Gastrocnemius medialis (tissue), 4 donors: ENCODE data around the gene STRADA.

Experiments used
- POLR2A ChIP-seq, 2 donors: fragments of 450-650 bp; IDR thresholded peaks; one replicate each; pipeline ENCODE4 v1.6.1; 2017; ENCODE audit warnings: antibody characterized with exemption in 2 of 2, mild to moderate bottlenecking in 2 of 2, moderate library complexity in 2 of 2
- TF ChIP-seq, protein P1 (sequence below), 5 experiments: fragments of 450-650 bp in 3 of 5; fragments of 200-600 bp in 2 of 5; sonication (generic) in 2 of 5; IDR thresholded peaks in 4 of 5; conservative IDR thresholded peaks in 1 of 5; 1 replicate in 4 of 5; 2 replicates in 1 of 5; pipeline ENCODE4 v1.5.1; 2016 to 2019; ENCODE audit warnings: antibody characterized with exemption in 5 of 5, mild to moderate bottlenecking in 3 of 5, moderate library complexity in 3 of 5

DNA sequence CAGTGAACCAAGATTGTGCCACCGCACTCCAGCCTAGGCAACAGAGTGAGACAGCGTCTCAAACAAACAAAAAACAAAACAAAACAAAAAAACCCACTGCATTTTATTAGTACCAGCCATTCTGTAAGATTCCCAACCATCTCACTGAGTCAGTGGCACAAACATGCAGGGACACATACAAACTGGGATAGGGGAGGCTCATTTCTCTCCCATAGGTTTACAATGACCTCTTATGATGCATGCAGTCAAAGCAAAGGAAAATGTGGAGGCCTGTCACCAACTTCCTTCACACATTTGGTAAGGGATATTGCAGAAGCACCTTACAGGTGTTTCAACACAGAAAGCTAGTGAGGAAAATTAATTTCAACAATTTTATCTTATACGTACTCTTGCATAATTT, 12.4 kb upstream of the STRADA start:
- TF ChIP-seq, protein P1, sequence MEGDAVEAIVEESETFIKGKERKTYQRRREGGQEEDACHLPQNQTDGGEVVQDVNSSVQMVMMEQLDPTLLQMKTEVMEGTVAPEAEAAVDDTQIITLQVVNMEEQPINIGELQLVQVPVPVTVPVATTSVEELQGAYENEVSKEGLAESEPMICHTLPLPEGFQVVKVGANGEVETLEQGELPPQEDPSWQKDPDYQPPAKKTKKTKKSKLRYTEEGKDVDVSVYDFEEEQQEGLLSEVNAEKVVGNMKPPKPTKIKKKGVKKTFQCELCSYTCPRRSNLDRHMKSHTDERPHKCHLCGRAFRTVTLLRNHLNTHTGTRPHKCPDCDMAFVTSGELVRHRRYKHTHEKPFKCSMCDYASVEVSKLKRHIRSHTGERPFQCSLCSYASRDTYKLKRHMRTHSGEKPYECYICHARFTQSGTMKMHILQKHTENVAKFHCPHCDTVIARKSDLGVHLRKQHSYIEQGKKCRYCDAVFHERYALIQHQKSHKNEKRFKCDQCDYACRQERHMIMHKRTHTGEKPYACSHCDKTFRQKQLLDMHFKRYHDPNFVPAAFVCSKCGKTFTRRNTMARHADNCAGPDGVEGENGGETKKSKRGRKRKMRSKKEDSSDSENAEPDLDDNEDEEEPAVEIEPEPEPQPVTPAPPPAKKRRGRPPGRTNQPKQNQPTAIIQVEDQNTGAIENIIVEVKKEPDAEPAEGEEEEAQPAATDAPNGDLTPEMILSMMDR (IDR thresholded peaks at IDR 0.05 in 4 of 5, conservative IDR thresholded peaks at IDR 0.05 in 1 of 5), result no peak
- no peak for TF ChIP-seq POLR2A (IDR thresholded peaks at IDR 0.05)
